Neuronal stem cell (in vitro differentiated cells): ENCODE measurements around the gene BAIAP2.

Experiments
- DNase-seq: peaks from one replicate; pipeline ENCODE4 v3.0.0-alpha.2; 2013; ENCODE audit warnings: low spot score
- H2AFZ ChIP-seq: one replicate; pipeline ENCODE4 v1.6.1; 2013; ENCODE audit warnings: mild to moderate bottlenecking, low read length, inconsistent platforms
- H2AK5ac ChIP-seq: 2 replicates; pipeline ENCODE4 v1.6.1; 2013; ENCODE audit warnings: low read depth, mild to moderate bottlenecking, inconsistent platforms, low read length, moderate library complexity, mixed read lengths
- H2BK120ac ChIP-seq: 2 replicates; pipeline ENCODE4 v1.6.1; 2013; ENCODE audit warnings: low read depth, mild to moderate bottlenecking, inconsistent platforms, low read length, moderate library complexity, mixed read lengths
- H2BK12ac ChIP-seq: one replicate; pipeline ENCODE4 v1.6.1; 2013; ENCODE audit warnings: low read length, inconsistent platforms
- H2BK15ac ChIP-seq: 2 replicates; pipeline ENCODE4 v1.6.1; 2013; ENCODE audit warnings: mild to moderate bottlenecking, low read length, inconsistent platforms, mixed read lengths
- H2BK5ac ChIP-seq: one replicate; pipeline ENCODE4 v1.6.1; 2013; ENCODE audit warnings: inconsistent platforms, mild to moderate bottlenecking, low read length, moderate library complexity
- H3K14ac ChIP-seq: one replicate; pipeline ENCODE4 v1.6.1; 2013; ENCODE audit warnings: low read length, inconsistent platforms
- H3K18ac ChIP-seq: 2 replicates; pipeline ENCODE4 v1.6.1; 2013; ENCODE audit warnings: low read length, inconsistent platforms
- H3K23ac ChIP-seq: 2 replicates; pipeline ENCODE4 v1.6.1; 2013; ENCODE audit warnings: low read depth, mild to moderate bottlenecking, mixed read lengths, low read length, inconsistent platforms; ENCODE audit not compliant: poor library complexity
- H3K27ac ChIP-seq: replicated peaks from 3 replicates; pipeline ENCODE4 v1.5.1; 2013; ENCODE audit warnings: low read length, inconsistent platforms
- H3K27me3 ChIP-seq, 3 experiments: 2 replicates each; pipeline ENCODE4 v1.6.1; 2013; ENCODE audit warnings: low read length in 3 of 3, mild to moderate bottlenecking in 2 of 3, inconsistent platforms in 1 of 3, low read depth in 1 of 3, mixed read lengths in 1 of 3, moderate library complexity in 1 of 3; ENCODE audit not compliant: control insufficient read depth in 3 of 3, insufficient read depth in 3 of 3
- H3K36me3 ChIP-seq, 2 donors: replicated peaks in 1 of 2; 2 replicates each; pipeline ENCODE4 v1.6.1; 2013; ENCODE audit warnings: low read length in 2 of 2; ENCODE audit not compliant: control insufficient read depth in 2 of 2, insufficient read depth in 2 of 2
- H3K4ac ChIP-seq: 2 replicates; pipeline ENCODE4 v1.6.1; 2013; ENCODE audit warnings: inconsistent platforms, mild to moderate bottlenecking, low read length, moderate library complexity
- H3K4me1 ChIP-seq, 2 donors: 1 replicate in 1 of 2; 2 replicates in 1 of 2; pipeline ENCODE4 v1.6.1; 2013; ENCODE audit warnings: low read length in 2 of 2, low read depth in 1 of 2; ENCODE audit not compliant: control insufficient read depth in 2 of 2, insufficient read depth in 1 of 2
- H3K4me2 ChIP-seq: one replicate; pipeline ENCODE4 v1.6.1; 2013; ENCODE audit warnings: mild to moderate bottlenecking, low read length, inconsistent platforms; ENCODE audit not compliant: insufficient read depth, poor library complexity, severe bottlenecking
- H3K4me3 ChIP-seq, 2 donors: 2 replicates each; pipeline ENCODE4 v1.5.1; 2013; ENCODE audit warnings: low read length in 2 of 2, mild to moderate bottlenecking in 2 of 2, inconsistent platforms in 1 of 2, moderate library complexity in 1 of 2
- H3K79me1 ChIP-seq: one replicate; pipeline ENCODE4 v1.6.1; 2013; ENCODE audit warnings: low read depth, mild to moderate bottlenecking, inconsistent platforms, low read length, moderate library complexity
- H3K9ac ChIP-seq: one replicate; pipeline ENCODE4 v1.6.1; 2013; ENCODE audit warnings: mild to moderate bottlenecking, low read depth, low read length, inconsistent platforms; ENCODE audit not compliant: poor library complexity
- H3K9me3 ChIP-seq, 2 donors: replicated peaks in 1 of 2; 2 replicates each; pipeline versions ENCODE3 to v1.6.1; 2013; ENCODE audit warnings: low read length in 2 of 2, mild to moderate bottlenecking in 2 of 2, inconsistent platforms in 1 of 2, low read depth in 1 of 2, mixed read lengths in 1 of 2, moderate library complexity in 1 of 2; ENCODE audit not compliant: control insufficient read depth in 2 of 2, insufficient read depth in 1 of 2
- H4K8ac ChIP-seq: one replicate; pipeline ENCODE4 v1.6.1; 2013; ENCODE audit warnings: low read depth, mild to moderate bottlenecking, inconsistent platforms, low read length, moderate library complexity
- H4K91ac ChIP-seq: one replicate; pipeline ENCODE4 v1.6.1; 2013; ENCODE audit warnings: low read length, low read depth, mild to moderate bottlenecking, inconsistent platforms; ENCODE audit not compliant: poor library complexity
- WGBS, 2 donors: extraction: QIAGEN DNeasy Blood & Tissue Kit; methylation state at CpG; one replicate each; pipeline ENCODE4 v1.1.7; 2013; ENCODE audit warnings: missing lambda C conversion rate in 2 of 2, mixed read lengths in 1 of 2; ENCODE audit not compliant: insufficient read length in 2 of 2, insufficient replicate concordance in 1 of 2; ENCODE audit errors: extremely low coverage in 2 of 2; 5-methylcytosine and 5-hydroxymethylcytosine counted together

BAIAP2 gene

DNA sequence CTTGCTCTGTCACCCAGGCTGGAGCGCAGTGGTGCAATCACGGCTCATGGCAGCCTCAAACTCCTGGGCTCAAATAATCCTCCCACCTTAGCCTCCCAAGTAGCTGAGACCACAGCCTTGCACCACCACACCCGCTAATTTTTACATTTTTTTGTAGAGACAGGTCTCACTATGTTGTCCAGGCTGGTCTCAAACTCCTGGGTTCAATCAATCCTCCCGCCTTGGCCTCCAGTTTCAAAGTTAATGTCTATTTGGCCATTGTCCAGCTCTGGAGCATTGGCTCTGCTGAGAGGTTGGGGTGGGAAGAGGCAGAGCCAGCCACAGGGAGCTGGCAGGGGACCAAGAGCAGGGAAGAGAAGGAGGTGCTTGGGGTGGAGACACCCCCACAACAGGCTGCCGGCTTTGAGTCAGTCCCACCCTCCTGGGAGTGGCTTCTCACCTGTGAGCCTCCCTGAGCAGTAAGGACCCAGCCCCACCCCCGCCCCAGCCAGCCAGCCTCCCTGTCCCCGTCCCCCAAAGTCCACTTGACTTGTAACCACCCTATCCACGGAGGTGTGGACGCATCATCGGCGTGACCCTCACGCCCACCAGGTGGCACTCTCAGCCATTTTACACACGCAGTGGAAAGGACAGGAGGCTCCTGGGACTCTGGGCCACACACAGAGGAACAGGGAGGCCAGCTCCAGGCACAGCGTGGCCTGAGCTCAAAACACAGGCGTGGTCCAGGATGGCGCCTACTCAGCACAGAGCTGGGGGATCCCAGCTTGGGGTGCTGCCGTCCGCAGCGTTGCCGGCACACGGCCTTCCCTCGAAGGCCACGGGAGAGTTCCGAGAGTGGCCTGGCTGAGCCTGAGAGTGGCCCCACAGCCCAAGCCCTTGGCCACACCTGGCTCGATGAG is 107.6 kb downstream of the BAIAP2 start:
- Histone ChIP-seq H3K27ac (no peak overlapping the region), H3K14ac (peak overlapping the region; percentile 63), H2BK120ac (peak overlapping the region; percentile 94), H3K4me1 (peaks cover 4 to 9% of the 10 kb centered on the region in 2 donors), H3K4ac (no peak overlapping the region), H3K18ac (peak overlapping the region; percentile 84), H3K9ac (peak overlapping the region; percentile 71), H3K4me2 (no peak overlapping the region), H2AK5ac (peak overlapping the region; percentile 76), H2BK5ac (peak overlapping the region; percentile 87), H2BK12ac (no peak overlapping the region), H3K36me3 (peaks cover 0 to 2% of the 10 kb centered on the region in 2 donors), H2AFZ (peak overlapping the region; percentile 80), H3K23ac (peak overlapping the region; percentile 75), H4K8ac (peak overlapping the region; percentile 89), H4K91ac (no peak overlapping the region), H3K9me3 (peaks cover 0 to 12% of the 10 kb centered on the region in 2 donors), H2BK15ac (peak overlapping the region; percentile 62), H3K79me1 (peaks cover 8% of the 10 kb centered on the region), H3K4me3 (no peak overlapping the region), H3K27me3 (no peaks in the 10 kb centered on the region)
- peak; percentile 61 for DNase-seq
- WGBS, 2 donors: no CpG with 5 or more reads among the region's 25 CpGs

GRCh38 chr17:81143200-81143527 is 108.2 kb downstream of the BAIAP2 start:
- DNase-seq: no peak
- Histone ChIP-seq H3K36me3 (no peaks in the 10 kb centered on the region), H2AK5ac (peak overlapping the region; percentile 76), H3K79me1 (peaks cover 3% of the 10 kb centered on the region), H2AFZ (peak overlapping the region; percentile 80), H3K4me2 (no peak overlapping the region), H3K23ac (peak overlapping the region; percentile 75), H2BK15ac (peak overlapping the region; percentile 62), H2BK120ac (peak overlapping the region; percentile 94), H2BK5ac (peak overlapping the region; percentile 87), H3K18ac (peak overlapping the region; percentile 84), H2BK12ac (no peak overlapping the region), H3K9ac (peak overlapping the region; percentile 71), H3K4me1 (peaks cover 4 to 7% of the 10 kb centered on the region in 2 donors), H3K14ac (no peak overlapping the region), H3K27me3 (no peaks in the 10 kb centered on the region), H4K8ac (peak overlapping the region; percentile 89), H3K9me3 (peaks cover 0 to 7% of the 10 kb centered on the region in 2 donors), H3K4ac (no peak overlapping the region), H3K4me3 (no peak overlapping the region), H4K91ac (no peak overlapping the region), H3K27ac (no peak overlapping the region)
- WGBS, 2 donors: no CpG with 5 or more reads among the region's 11 CpGs

- H3K4me1 ChIP-seq: peaks cover 4% of the 10 kb centered on the region in 2 donors
- peak overlapping the region; percentile 87 for H2BK5ac ChIP-seq
- H3K4me3 ChIP-seq: peak overlapping the region in 1 of 2 donors; percentile 20
- peak overlapping the region; percentile 85 for H3K23ac ChIP-seq
- no peak overlapping the region for H3K4me2 ChIP-seq
- no peak overlapping the region for H4K91ac ChIP-seq
- peak overlapping the region; percentile 26 for H3K4ac ChIP-seq
- H2BK15ac ChIP-seq: peak overlapping the region; percentile 62
- no peak for DNase-seq
- H3K14ac ChIP-seq: peak overlapping the region; percentile 82
- H2BK12ac ChIP-seq: no peak overlapping the region
- no peaks in the 10 kb centered on the region for H3K27me3 ChIP-seq
- H2AFZ ChIP-seq: no peak overlapping the region
- H3K27ac ChIP-seq: no peak overlapping the region
- H3K79me1 ChIP-seq: peaks cover 2% of the 10 kb centered on the region
- H3K18ac ChIP-seq: no peak overlapping the region
- peak overlapping the region; percentile 94 for H2BK120ac ChIP-seq
- no CpG with 5 or more reads among the region's 17 CpGs for WGBS, 2 donors
- no peaks in the 10 kb centered on the region for H3K36me3 ChIP-seq
- peak overlapping the region; percentile 76 for H2AK5ac ChIP-seq
- H3K9ac ChIP-seq: no peak overlapping the region
- no peaks in the 10 kb centered on the region for H3K9me3 ChIP-seq
- no peak overlapping the region for H4K8ac ChIP-seq
Measured at GRCh38 chr17:81143717-81144422, 108.9 kb downstream of the BAIAP2 start.

DNA sequence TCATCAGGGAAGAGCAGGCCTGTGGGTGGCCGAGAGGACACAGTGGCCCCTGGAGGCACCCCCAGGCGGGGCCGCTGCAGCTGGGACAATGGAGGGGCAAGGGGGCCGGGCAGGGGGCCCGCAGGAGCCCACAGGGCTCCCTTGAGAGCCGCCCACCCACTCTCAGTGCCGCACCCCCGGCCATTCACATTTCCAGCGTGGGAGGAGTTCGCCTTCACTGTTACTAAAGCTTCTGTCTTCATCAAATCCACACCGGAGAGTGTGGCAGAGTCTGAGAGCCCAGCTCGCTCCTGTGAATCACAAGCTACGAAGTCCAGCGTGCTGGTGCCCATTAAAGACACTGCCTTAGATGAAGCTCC is 109.5 kb downstream of the BAIAP2 start:
- H2BK5ac ChIP-seq: no peak overlapping the region
- no peak overlapping the region for H2BK12ac ChIP-seq
- H2BK15ac ChIP-seq: no peak overlapping the region

More for the DNA sequence above, 109.5 kb downstream of the BAIAP2 start:
- Histone ChIP-seq H4K91ac (no peak overlapping the region), H3K79me1 (peaks cover 2% of the 10 kb centered on the region), H3K4me1 (peaks cover 4% of the 10 kb centered on the region in 2 donors), H3K27me3 (no peaks in the 10 kb centered on the region), H3K9me3 (no peaks in the 10 kb centered on the region), H2AFZ (peak overlapping the region; percentile 59), H3K18ac (no peak overlapping the region), H3K23ac (no peak overlapping the region), H2BK120ac (no peak overlapping the region), H3K27ac (peak overlapping the region; percentile 27), H3K4me3 (no peak overlapping the region), H3K4me2 (no peak overlapping the region), H3K14ac (no peak overlapping the region), H3K4ac (no peak overlapping the region), H3K9ac (no peak overlapping the region), H4K8ac (no peak overlapping the region), H2AK5ac (peak overlapping the region; percentile 76), H3K36me3 (no peaks in the 10 kb centered on the region)
- no peak for DNase-seq
- WGBS, 2 donors: no CpG with 5 or more reads among the region's 14 CpGs
